Measurements from ENCODE around the gene CBX3.
"Not testable (repeated sequence)": the region's sequence is repeated elsewhere in the genome, so short reads cannot be mapped to it uniquely, and the experiment has no call there.

CBX3 gene

GRCh38 chr7:26171601-26172000, 29.9 kb upstream of the CBX3 start:
- DNase-seq = no peak

GRCh38 chr7:26172048-26172447, 29.5 kb upstream of the CBX3 start:
- DNase-seq = no peak

GRCh38 chr7:26175903-26176302, 25.6 kb upstream of the CBX3 start:
- not testable (repeated sequence) for DNase-seq

- not testable (repeated sequence) for DNase-seq
Measured at GRCh38 chr7:26176696-26177095, 24.8 kb upstream of the CBX3 start.

- not testable (repeated sequence) for DNase-seq
Measured at GRCh38 chr7:26177269-26177668, 24.3 kb upstream of the CBX3 start.

GRCh38 chr7:26178272-26178960, 23.1 kb upstream of the CBX3 start:
- no peak for DNase-seq

GRCh38 chr7:26179422-26179821, 22.1 kb upstream of the CBX3 start:
- DNase-seq = no peak

GRCh38 chr7:26179826-26180497, 21.6 kb upstream of the CBX3 start:
- no peak for DNase-seq

GRCh38 chr7:26180792-26181198, 20.8 kb upstream of the CBX3 start:
- DNase-seq = no peak

- no peak for DNase-seq
Measured at GRCh38 chr7:26181474-26182227, 19.9 kb upstream of the CBX3 start.

- no peak for DNase-seq
Measured at GRCh38 chr7:26182283-26182682, 19.3 kb upstream of the CBX3 start.

- no peak for DNase-seq
Measured at GRCh38 chr7:26182706-26183105, 18.8 kb upstream of the CBX3 start.

GRCh38 chr7:26183545-26184280, 17.8 kb upstream of the CBX3 start:
- DNase-seq = no peak

- not testable (repeated sequence) for DNase-seq
Measured at GRCh38 chr7:26184281-26185101, 17.1 kb upstream of the CBX3 start.

GRCh38 chr7:26185131-26185843, 16.3 kb upstream of the CBX3 start:
- DNase-seq = no peak

GRCh38 chr7:26185844-26186180, 15.7 kb upstream of the CBX3 start:
- no peak for DNase-seq

GRCh38 chr7:26186364-26187311, 14.9 kb upstream of the CBX3 start:
- no peak for DNase-seq

GRCh38 chr7:26187380-26188205, 14.0 kb upstream of the CBX3 start:
- DNase-seq = no peak

GRCh38 chr7:26188206-26188956, 13.2 kb upstream of the CBX3 start:
- DNase-seq = no peak
